HG03280 (cell line): Measurements from ENCODE around the gene LCN10.
A peak's percentile ranks its signal among the peaks of the same experiment; 100 is the strongest.
"Not testable (repeated sequence)": the region's sequence is repeated elsewhere in the genome, so short reads cannot be mapped to it uniquely, and the experiment has no call there.

ENCODE experiments used
- ATAC-seq: cut with Tn5 transposase; IDR thresholded peaks from one replicate; pipeline ENCODE4 v1.9.1; 2021; ENCODE audit warnings: mild to moderate bottlenecking, moderate library complexity; ENCODE audit not compliant: unreplicated experiment

LCN10 gene

DNA sequence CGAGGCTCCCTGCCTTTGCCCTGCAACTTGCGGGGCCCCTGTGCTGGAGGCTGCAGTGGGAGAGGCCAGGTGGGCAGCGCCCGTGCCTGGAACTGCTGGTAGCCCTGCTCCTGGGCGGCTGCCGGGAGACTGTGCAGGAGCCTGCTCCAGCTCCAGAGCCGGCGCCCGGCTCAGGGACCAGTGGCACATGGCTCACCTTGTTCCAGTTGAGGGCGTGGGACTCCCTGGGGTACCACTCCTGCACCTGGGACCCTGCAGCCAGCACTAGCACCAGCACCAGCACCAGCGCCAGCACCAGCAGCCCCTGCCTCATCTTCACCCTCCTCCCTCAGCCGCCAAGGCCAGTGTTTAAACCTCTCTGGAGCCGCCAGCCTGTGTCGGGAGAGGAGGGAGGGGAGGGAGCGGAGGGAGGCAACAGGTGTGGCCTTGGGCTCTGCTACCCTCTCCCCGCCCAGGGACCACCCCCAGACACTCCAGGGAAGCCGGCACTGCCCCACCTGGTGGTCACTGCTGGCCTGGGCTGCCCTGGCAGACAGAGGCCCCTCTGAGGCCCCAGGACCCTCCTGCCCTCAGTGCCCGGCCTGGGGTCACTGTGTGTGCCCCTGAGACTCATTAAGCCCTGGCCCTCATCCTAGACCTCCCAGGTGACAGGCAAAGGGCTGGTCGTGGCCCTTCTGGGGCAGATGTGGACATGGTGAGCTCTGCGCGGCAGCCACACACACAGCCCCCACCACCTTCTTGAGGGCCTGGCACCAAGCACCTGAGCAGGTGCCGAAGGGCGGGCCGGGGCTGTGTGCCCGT is at the start of gene LCN10:
TSS of gene LCN10 (minus strand) at position 350 of the 801 bp plus-strand sequence. CDS start at position 313, 37 bp downstream.
- no peak for ATAC-seq

DNA sequence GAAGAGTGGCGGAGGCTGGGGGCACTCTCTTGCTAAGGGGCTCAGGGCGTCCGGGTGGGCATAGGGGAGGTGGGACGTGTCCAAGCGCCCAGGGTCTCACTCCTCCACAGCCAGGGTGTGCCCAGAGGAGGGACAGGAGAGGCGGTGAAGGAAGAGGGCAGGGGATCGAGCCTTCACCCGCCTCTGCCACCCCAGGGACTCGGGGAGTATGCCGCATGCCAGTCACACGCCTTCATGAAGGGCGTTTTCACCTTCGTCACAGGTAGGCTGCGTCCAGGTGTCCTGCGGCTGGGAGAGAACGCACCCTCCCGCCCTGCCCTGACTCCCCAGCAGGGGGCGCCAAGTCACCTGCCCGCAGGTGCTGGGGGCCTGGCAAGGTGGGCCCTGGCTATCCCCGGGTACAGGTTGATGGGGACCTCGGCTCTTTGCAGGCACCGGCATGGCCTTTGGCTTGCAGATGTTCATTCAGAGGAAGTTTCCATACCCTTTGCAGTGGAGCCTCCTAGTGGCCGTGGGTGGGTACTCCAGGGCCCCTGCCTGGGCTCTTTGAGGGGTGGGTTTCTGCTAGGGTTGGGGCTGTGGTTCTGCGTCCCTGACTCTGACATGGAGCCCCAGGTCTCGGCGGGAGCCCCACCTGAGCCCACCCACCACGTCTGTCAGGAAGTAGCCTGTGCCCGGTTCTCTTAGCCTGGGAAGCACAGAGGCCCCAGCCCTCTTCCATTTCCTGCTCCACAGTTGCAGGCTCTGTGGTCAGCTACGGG is 49.0 kb upstream of the LCN10 start:
- ATAC-seq = no peak

DNA sequence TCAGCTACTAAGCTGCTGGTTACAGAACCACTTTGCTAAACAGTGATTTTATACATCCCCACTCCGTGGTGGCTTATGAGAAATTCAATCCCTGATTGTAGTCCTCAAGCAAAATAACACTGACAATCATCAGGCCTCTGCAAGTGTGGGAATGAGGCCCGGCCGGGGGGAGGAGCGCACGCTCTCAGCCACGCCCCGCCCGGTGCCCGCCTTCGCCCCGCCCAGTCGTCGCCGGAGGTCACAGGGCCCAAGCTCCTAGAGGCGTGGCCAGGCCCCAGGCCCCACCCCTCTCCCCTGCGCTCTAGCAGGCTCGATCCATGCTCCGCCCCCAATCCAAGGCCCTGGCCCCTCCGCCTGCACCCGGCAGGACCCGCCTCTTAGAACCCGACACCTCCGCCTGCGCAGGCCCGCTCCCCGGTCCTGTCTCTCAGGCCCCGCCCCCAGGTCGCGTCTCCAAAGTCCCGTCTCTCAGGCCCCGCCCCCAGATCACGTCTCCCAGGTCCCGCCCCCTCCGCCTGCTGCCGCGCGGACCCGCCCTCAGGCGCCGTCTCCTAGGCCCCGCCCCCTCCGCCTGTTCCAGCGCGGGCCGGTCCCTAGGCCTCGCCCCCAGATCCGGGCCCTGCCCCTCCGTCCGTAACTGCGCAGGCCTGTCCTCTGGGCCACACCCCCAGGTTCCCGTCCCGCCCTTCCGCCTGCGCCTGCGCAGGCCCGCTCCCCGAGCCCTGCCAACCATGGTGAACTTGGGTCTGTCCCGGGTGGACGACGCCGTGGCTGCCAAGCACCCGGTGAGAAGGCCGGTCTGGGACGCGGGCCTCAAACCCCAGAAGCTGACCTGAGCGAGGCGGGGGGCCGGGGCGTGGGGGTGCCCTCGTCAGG is 48.1 kb upstream of the LCN10 start, which contains the start of gene TMEM141:
TSS of gene TMEM141 (plus strand) at position 705 of the 876 bp plus-strand sequence. CDS start at position 732, 27 bp downstream.
- ATAC-seq = peak; percentile 87

DNA sequence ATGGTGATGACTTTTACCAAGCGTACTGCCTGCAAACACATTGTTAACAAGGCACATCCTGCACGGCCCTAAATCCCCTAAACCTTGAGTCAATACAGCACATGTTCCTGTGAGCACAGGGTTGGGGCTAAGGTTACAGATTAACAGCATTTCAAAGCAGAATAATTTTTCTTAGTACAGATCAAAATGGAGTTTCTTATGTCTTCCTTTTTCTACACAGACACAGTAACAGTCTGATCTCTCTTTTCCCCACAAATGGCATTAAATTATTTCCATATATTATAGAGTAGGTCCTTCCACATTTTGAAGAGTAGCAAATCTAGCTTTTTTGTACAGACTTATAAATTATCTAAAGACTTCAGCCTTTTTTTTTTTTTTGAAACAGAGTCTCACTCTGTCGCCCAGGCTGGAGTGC is 46.8 kb upstream of the LCN10 start:
- no peak for ATAC-seq

DNA sequence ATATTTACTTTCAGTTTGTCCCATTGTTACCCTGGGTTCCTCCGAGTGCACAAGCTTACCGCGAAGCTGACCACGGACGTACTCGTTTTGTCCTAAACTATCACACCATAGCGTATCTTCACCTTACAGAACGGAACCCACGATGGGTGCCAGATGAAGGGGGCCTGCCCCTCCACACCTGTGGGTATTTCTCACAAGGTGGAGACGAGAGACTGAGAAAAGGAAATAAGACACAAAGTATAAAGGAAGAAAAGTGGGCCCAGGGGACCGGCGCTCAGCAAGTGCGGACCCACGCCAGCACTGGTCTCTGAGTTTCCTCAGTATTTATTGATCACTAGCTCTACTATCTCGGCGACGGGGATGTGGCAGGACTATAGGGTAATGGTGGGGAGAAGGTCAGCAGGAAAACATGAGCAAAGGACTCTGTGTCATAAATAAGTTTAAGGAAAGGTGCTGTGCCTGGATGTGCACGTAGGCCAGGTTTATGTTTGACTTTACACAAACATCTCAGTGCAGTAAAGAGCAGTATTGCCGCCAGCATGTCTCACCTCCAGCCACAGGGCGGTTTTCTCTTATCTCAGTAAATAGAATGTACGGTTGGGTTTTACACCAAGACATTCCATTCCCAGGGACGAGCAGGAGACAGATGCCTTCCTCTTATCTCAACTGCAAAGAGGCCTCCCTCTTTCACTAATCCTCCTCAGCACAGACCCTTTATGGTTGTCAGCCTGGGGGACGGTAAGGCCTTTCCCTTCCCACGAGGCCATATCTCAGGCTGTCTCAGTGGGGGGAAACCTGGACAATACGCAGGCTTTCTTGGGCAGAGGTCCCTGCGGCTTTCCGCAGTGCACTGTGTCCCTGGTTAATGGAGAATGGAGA is 46.1 kb upstream of the LCN10 start:
- not testable (repeated sequence) for ATAC-seq

DNA sequence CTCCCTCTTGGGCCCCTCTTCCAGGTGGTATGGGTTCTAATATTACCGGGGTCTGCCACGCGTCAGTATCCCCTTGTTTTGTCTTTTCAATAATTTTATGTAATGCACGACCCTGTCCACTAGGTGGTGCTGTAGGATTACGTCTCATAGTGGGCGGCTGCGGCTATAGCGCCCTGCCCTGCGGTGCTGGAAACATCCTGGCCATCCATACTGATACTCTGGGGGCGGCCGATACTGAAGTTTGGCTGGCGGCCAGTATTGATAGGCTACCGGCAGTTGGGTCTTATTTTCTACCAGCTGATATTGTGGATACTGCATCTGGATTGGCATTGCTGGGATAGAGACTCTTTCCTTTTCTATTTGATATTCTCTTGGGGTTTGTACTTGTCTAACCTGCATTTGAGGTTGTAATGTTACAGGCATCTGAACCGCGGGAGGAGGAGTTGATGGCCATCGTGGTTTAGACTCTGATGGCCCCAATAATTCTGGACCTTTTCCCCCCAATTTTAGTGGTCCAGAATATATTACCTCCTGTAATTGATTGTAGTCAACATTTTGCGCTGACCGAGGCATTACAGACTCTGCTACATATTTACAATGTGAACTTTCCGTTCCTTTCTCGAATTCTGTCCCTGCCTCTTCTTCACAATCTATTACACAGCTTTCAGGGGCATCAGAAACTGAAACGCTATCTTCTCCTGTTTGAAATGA is 45.1 kb upstream of the LCN10 start:
- no peak for ATAC-seq

DNA sequence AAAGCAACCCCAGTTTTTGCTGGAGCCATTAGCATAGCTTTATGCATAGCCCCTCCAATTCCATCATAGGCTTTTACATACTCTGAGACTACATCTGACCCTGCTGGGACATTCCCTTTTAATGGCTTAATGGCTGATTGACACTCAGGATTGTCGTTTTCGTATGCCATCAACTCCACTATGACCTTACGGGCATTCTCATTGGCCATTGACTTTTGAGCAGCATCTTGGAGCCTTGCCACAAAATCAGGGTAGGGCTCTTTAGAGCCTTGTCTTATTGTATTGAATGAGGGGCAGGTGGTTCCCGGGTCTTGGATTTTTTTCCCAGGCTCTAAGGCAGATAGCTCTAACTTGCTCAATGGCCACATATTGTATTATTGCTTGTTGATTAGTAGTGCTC is 44.2 kb upstream of the LCN10 start:
- ATAC-seq = not testable (repeated sequence)

DNA sequence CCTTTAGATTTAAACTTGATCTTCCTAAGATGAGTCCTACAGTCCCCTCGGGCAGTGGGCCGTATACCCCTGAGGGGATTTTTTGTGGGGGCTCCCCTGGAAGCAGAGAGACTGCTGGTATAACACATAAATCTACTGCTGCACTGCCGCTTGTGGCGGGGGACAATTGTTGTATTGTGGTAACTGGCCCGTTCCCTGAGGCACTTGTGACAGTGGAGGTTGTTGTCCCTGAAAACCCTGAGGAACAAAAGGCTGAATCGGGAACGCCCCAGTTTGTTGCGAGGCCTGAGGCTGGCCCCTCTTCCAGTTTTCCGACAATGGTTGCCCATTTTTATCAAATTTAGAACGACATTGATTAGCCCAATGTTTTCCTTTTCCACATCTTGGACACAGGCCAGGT is 43.7 kb upstream of the LCN10 start:
- ATAC-seq = no peak

DNA sequence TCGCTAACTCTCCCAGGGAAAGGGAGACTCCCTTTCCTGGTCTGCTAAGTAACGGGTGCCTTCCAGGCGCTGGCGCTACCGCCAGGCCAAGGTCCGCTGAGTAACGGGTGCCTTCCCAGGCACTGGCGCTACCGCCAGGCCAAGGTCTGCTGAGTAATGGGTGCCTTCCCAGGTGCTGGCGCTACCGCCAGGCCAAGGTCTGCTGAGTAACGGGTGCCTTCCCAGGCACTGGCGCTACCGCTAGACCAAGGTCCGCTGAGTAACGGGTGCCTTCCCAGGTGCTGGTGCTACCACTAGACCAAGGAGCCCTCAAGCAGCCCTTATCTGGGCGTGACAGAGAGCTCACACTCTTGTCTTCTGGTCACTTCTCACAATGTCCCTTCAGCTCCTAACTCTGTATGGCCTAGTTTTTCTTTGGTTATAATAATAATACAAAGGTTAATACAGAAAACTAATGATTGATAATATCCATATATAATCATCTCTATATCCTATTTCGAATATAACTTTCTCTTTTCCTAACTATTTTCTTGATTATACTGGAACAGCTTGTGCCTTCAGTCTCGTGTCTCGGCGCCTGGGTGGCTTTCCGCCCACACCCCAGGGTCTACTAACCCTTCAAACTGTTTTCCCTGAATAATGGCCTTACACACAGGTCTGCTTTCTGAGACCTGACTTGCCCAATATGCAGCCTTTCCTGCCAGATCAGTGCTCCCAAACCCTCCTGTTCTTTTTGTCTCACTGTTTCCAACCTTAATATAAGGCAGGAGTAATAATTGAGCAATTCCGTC is 43.0 kb upstream of the LCN10 start:
- not testable (repeated sequence) for ATAC-seq

DNA sequence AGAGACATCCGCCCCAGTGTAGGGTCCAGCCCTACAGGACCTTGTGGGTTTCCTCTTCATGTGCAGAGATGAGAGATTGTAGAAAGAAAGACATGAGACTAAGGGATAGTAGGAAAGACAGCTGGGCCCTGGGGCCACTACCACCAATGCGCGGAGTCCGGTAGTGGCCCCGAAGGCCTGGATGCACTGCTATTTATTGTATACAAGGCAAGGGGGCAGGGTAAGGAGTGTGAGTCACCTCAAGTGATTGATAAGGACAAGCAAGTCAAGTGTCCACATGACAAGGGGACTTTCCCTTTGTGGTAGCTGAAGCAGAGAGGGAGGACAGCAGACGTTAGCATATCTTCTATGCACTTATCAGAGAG is 42.2 kb upstream of the LCN10 start:
- no peak for ATAC-seq

DNA sequence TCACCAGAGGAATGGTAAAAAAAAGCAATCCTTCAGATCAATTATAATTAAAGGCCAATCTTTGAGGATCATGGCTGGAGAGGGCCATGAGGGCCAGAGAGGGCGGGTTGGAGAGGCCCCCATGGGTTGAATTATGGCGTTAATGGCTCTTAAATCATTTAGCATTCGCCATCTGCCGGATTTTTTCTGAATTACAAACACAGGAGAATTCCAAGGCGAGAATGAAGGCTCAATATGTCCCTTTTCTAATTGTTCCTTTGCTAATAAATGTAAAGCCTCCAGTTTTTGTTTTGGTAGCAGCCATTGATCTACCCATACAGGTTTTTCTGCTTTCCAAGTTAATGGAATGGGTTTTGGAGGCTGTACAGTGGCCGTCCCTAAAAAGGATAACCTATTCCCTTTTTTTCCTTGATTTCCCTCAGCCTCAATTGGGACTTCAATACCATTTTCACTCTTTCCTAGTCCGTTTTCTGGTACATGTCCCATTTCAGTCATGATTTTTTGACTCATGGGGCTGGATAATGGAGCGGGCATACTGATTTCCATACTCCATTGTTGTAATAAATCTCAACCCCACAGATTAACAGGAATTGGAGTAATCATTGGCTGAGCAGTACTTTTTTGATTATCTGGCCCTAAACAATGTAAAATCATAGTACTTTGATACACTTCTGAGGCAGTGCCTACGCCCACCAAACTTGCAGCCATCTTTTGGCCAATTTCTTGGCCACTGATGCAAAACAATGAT is 41.7 kb upstream of the LCN10 start:
- ATAC-seq = no peak

DNA sequence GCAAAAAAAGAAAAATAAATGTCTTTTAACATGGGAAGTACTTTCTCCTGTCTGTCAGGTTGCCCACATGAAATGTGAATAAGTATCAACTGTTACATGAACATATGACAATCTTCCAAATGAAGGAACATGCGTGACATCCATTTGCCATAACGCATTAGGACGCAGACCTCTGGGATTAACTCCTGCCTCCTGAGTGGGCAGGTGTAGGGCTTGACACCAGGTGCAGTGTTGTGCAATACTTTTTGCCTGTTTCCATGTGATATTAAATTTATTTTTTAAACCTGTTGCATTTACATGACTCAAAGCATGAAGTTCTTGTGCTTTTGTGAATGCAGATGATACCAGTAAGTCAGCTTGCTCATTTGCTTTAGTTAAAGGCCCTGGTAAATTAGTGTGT is 39.7 kb upstream of the LCN10 start:
- ATAC-seq = no peak

DNA sequence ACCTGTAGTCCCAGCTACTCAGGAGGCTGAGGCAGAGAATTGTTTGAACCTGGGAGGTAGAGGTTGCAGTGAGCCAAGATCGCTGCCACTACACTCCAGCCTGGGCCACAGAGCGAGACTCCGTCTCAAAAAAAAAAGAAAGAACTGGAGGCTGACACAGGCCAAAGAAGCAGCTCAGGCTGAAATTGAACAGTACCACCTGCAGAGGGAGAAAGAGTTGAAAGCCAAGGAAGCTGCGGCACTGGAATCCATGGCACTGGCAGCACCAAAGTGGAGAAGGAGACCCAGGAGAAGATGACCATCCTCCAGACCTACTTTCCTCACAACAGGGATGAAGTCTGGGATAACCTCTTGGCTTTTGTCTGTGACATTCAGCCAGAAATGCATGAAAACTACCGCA is 37.1 kb upstream of the LCN10 start:
- no peak for ATAC-seq

DNA sequence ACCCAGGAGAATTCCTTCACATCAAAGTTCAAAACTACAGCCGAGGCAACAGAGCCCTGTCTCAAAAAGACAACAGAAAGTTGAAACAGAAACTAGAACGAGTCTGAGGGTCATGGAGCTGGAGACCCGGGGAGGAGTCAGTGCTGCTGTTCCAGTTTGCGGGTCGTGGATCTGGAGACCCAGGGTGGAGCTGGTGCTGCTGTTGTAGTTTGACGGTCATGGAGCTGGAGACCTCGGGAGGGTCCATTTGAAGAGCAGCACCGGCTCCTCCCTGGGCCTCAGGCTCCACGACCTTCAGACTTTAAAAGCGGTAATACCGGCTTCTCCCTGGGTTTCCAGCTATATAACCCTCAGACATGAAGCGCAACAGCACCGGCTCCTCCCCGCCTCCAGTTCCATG is 34.6 kb upstream of the LCN10 start:
- no peak for ATAC-seq

DNA sequence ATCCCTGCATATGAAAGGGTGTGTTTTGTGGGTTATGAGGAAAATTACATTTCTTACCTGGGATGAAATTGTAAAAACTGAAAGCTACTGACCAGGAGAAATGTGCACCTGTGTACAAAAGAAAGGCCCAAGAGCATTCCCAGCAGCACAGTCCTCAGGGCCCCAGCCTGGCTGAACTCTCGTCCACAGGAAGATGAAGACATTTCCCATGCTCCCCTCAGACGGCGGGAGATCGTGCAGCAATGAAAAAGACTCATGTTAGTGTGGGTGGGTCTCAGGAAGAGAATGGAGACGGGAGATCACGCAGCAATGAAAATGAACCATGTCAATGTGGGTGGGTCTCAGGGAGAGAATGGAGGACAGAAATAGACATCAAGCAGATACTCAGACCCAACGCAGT is 34.2 kb upstream of the LCN10 start:
- no peak for ATAC-seq

DNA sequence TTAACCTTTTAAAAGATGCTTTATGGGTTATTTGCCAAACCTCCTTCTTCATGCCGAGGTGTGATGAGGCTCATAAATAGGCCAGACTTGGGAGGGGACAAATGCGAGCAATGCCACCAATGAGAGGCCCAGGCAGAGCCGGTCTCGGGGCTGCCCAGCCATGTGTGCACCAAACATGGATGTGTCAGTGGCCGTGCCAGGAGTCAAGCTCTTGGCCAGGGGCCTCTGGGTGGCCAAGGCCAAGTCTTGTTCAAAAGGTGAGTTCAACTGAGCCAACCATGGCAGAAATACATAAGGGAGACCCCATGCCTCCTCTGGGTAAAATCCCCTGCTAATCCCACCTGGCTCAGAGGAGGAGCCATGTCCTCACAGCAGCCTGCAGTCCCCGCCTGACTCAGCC is 32.5 kb upstream of the LCN10 start:
- ATAC-seq = no peak

DNA sequence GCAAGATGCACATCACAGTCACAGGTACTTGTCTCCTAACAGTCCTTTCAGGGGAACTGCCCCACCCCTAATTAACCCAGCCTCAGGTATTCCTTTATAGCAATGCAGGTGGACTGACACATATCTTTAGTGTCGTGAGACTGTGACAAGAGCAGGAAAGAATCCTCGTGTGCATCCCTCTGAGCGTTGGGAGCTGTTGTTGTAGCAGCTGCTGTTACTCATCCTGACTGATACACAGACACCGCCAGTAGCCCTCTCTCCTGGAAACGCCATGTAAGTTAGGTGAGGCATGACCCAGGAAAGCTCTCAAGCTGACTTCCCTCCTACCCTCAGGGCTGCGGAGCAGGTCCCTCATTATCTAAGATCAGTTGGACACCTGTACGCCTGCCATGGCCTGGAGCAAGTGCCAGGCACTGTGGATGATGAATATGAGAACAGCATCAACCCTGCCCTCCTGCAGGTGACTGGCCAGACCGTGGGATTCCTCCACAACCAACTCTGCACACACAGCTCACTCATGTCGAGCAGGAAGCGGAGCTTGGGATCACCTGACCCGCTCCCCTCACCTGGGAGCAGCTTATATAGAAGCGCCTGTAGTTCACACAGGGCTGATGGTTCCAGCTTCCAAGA is 31.8 kb upstream of the LCN10 start:
- ATAC-seq = no peak
